ENCODE results near the gene SLC39A11.

DNA sequence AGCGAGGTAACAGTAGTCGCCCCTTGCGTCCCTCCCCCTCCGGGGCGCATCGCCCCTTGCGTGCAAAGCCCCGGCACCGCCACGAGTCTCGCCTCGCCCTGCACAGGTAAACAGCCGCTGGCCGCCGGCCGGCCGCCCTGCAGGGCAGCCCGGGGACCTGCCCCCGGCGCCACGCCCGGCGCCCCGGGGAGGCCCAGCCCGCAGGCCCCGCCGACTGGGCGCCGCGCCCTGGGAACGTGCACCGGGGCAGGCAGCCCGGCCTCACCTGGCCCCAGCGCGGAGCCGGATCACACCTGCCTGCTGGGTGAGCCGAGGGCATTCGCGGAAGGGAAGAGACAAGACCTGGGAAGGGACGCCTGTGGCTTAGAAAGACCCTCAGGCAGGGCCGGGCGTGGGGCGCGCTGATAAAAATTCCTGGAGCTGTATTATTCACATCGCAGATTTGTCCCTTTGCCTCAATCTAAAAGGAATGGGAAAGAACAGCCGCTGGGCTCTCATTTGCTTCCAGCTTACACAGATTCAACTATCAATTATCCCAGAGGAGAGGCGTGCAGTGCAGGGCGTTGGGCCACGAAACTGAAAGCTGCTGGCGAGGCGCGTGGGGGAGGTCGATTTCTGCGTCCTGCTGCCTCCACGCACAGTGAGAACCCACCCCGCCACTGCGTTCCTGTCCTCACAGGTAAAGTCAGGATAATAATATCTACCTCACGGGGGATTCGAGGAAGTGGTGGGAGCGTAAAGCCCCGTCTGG, 451.9 kb downstream of the SLC39A11 start:
- TF ChIP-seq, protein P1, sequence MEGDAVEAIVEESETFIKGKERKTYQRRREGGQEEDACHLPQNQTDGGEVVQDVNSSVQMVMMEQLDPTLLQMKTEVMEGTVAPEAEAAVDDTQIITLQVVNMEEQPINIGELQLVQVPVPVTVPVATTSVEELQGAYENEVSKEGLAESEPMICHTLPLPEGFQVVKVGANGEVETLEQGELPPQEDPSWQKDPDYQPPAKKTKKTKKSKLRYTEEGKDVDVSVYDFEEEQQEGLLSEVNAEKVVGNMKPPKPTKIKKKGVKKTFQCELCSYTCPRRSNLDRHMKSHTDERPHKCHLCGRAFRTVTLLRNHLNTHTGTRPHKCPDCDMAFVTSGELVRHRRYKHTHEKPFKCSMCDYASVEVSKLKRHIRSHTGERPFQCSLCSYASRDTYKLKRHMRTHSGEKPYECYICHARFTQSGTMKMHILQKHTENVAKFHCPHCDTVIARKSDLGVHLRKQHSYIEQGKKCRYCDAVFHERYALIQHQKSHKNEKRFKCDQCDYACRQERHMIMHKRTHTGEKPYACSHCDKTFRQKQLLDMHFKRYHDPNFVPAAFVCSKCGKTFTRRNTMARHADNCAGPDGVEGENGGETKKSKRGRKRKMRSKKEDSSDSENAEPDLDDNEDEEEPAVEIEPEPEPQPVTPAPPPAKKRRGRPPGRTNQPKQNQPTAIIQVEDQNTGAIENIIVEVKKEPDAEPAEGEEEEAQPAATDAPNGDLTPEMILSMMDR (IDR thresholded peaks at IDR 0.05; ENCODE audit: insufficient read depth, low read length): no peak
- TF ChIP-seq POLR2AphosphoS5 (IDR thresholded peaks at IDR 0.05; ENCODE audit: low read depth) (no peak), GABPA (IDR thresholded peaks at IDR 0.05; ENCODE audit: low read depth) (no peak), SPI1 (IDR thresholded peaks at IDR 0.05; ENCODE audit: borderline replicate concordance, low read depth) (no peak)

Data from HL-60 (cell line).